SK-N-SH (cell line): ENCODE measurements around the gene RCSD1. TPM values are rescaled to one million over a fixed set of nuclear protein-coding genes. Genes with fewer than 3 reads are reported as not detected.

Source experiments
- CTCF ChIA-PET: fragments of 300-600, 350-600 bp; formaldehyde crosslinking; extraction: SDS; loops from one replicate; lab custom pipeline; 2021; lab: Yijun Ruan, JAX
- POLR2A ChIA-PET: fragments of 350-600 bp; sonication (Branson Sonifier 250); formaldehyde crosslinking; extraction: SDS; loops from one replicate; lab custom pipeline; 2020; ENCODE audit warnings: antibody characterized with exemption, inconsistent platforms; lab: Yijun Ruan, JAX
- DNase-seq: peaks from one replicate; pipeline ENCODE4 v3.0.0; 2012
- H2AFZ ChIP-seq: fragments of 200-600 bp; sonication (generic); 2 replicates; pipeline ENCODE4 v1.8.1; 2016; ENCODE audit warnings: antibody characterized with exemption, mild to moderate bottlenecking, low read depth
- H3F3A ChIP-seq: fragments of 200-600 bp; sonication (generic); replicated peaks from 2 replicates; pipeline ENCODE3; 2016; ENCODE audit warnings: antibody characterized with exemption, mild to moderate bottlenecking; ENCODE audit not compliant: insufficient read depth
- H3K27ac ChIP-seq, 2 experiments: fragments of 200-500 bp in 1 of 2; fragments of 200-600 bp in 1 of 2; sonication (Bioruptor generic) in 1 of 2; sonication (generic), shearing (Covaris generic) in 1 of 2; 2 replicates each; pipeline versions ENCODE4 v1.5.1 to v1.6.1; 2014 to 2016; ENCODE audit warnings: low read depth in 2 of 2, inconsistent platforms in 1 of 2, low read length in 1 of 2, mild to moderate bottlenecking in 1 of 2, mixed read lengths in 1 of 2
- H3K27me3 ChIP-seq: fragments of 200-600 bp; sonication (generic), shearing (Covaris generic); 2 replicates; pipeline ENCODE4 v1.6.1; 2016; ENCODE audit warnings: mixed run types; ENCODE audit not compliant: insufficient read depth
- H3K36me3 ChIP-seq, 2 experiments: fragments of 200-500 bp in 1 of 2; fragments of 200-600 bp in 1 of 2; sonication (Bioruptor generic) in 1 of 2; sonication (generic) in 1 of 2; replicated peaks in 1 of 2; 2 replicates each; pipeline versions ENCODE3 to v1.5.1; 2014 to 2016; ENCODE audit warnings: low read length in 1 of 2, mild to moderate bottlenecking in 1 of 2; ENCODE audit not compliant: insufficient read depth in 2 of 2, control insufficient read depth in 1 of 2
- H3K4me1 ChIP-seq, 2 experiments: fragments of 200-500 bp in 1 of 2; fragments of 200-600 bp in 1 of 2; sonication (Bioruptor generic) in 1 of 2; sonication (generic), shearing (Covaris generic) in 1 of 2; 2 replicates each; pipeline versions ENCODE4 v1.5.1 to v1.6.1; 2014 to 2016; ENCODE audit warnings: low read depth in 1 of 2, low read length in 1 of 2, mixed run types in 1 of 2; ENCODE audit not compliant: insufficient read depth in 2 of 2, control insufficient read depth in 1 of 2
- H3K4me2 ChIP-seq: fragments of 200-600 bp; sonication (generic), shearing (Covaris generic); 2 replicates; pipeline ENCODE4 v1.6.1; 2017; ENCODE audit warnings: mixed run types
- H3K4me3 ChIP-seq, 2 experiments: fragments of 200-500 bp in 1 of 2; fragments of 200-600 bp in 1 of 2; sonication (Bioruptor generic) in 1 of 2; sonication (generic), shearing (Covaris generic) in 1 of 2; 2 replicates each; pipeline versions ENCODE4 v1.5.1 to v1.8.1; 2014 to 2016; ENCODE audit warnings: low read depth in 2 of 2, inconsistent platforms in 1 of 2, low read length in 1 of 2, mild to moderate bottlenecking in 1 of 2, mixed read lengths in 1 of 2, moderate library complexity in 1 of 2
- H3K79me2 ChIP-seq: fragments of 200-600 bp; sonication (generic); 2 replicates; pipeline ENCODE4 v1.8.1; 2017; ENCODE audit warnings: mild to moderate bottlenecking; ENCODE audit not compliant: insufficient read depth
- H3K9ac ChIP-seq: fragments of 200-600 bp; sonication (generic); 2 replicates; pipeline ENCODE4 v1.6.1; 2017; ENCODE audit warnings: mixed run types
- H3K9me2 ChIP-seq: fragments of 200-600 bp; sonication (generic); 2 replicates; pipeline ENCODE4 v1.6.1; 2017; ENCODE audit warnings: mixed run types
- H3K9me3 ChIP-seq: fragments of 200-600 bp; sonication (generic); 2 replicates; pipeline ENCODE4 v1.6.1; 2017; ENCODE audit warnings: mixed run types, mild to moderate bottlenecking, moderate library complexity
- H4K20me1 ChIP-seq: fragments of 200-600 bp; sonication (generic); 2 replicates; pipeline ENCODE4 v1.6.1; 2017; ENCODE audit warnings: mild to moderate bottlenecking, mixed run types; ENCODE audit not compliant: insufficient read depth
- CHD2 ChIP-seq: fragments of 150-350 bp; IDR thresholded peaks from 2 replicates; pipeline ENCODE4 v1.6.1; 2018; ENCODE audit warnings: low read length; ENCODE audit not compliant: partially characterized antibody
- EP300 ChIP-seq, 2 experiments: IDR thresholded peaks; 2 replicates each; pipeline versions ENCODE4 v1.4.0 to v1.6.1; 2012; ENCODE audit warnings: borderline replicate concordance in 1 of 2, low read depth in 1 of 2, low read length in 1 of 2
- FOSL2 ChIP-seq: IDR thresholded peaks from 2 replicates; pipeline ENCODE4 v1.4.0; 2012; ENCODE audit warnings: low read depth, mild to moderate bottlenecking, moderate library complexity, borderline replicate concordance
- FOXJ3 ChIP-seq: sonication (generic); formaldehyde crosslinking; IDR thresholded peaks from 2 replicates; pipeline ENCODE4 v1.5.1; 2020; ENCODE audit warnings: mild to moderate bottlenecking, missing genetic modification reagents
- GABPA ChIP-seq: IDR thresholded peaks from 2 replicates; pipeline ENCODE4 v1.4.0; 2012; ENCODE audit warnings: low read depth, mild to moderate bottlenecking
- GATA2 ChIP-seq: sonication (generic); formaldehyde crosslinking; IDR thresholded peaks from 2 replicates; pipeline ENCODE4 v1.5.0; 2020; ENCODE audit warnings: mild to moderate bottlenecking, missing genetic modification reagents
- JUND ChIP-seq: IDR thresholded peaks from 2 replicates; pipeline ENCODE4 v1.4.0; 2012
- MXI1 ChIP-seq: IDR thresholded peaks from 2 replicates; pipeline ENCODE4 v1.6.1; 2012; ENCODE audit warnings: mild to moderate bottlenecking, low read depth, low read length, improper control_type of control experiment
- POLR2AphosphoS5 ChIP-seq: IDR thresholded peaks from 2 replicates; pipeline ENCODE4 v1.6.1; 2012; ENCODE audit warnings: low read depth, low read length
- RAD21 ChIP-seq: IDR thresholded peaks from 2 replicates; pipeline ENCODE4 v1.6.1; 2012; ENCODE audit warnings: mild to moderate bottlenecking, low read length
- REST ChIP-seq: IDR thresholded peaks from 2 replicates; pipeline ENCODE4 v1.6.1; 2012; ENCODE audit warnings: mild to moderate bottlenecking, low read depth, low read length, moderate library complexity
- RFX5 ChIP-seq: IDR thresholded peaks from 2 replicates; pipeline ENCODE4 v1.6.1; 2012; ENCODE audit warnings: mild to moderate bottlenecking, improper control_type of control experiment, low read length
- RXRA ChIP-seq: IDR thresholded peaks from 2 replicates; pipeline ENCODE4 v1.4.0; 2012; ENCODE audit warnings: low read depth, mild to moderate bottlenecking, borderline replicate concordance
- SMC3 ChIP-seq: IDR thresholded peaks from 2 replicates; pipeline ENCODE4 v1.6.1; 2012; ENCODE audit warnings: low read depth, low read length, improper control_type of control experiment
- TAF1 ChIP-seq: IDR thresholded peaks from 2 replicates; pipeline ENCODE4 v1.6.1; 2012; ENCODE audit warnings: low read depth, mild to moderate bottlenecking, low read length, moderate library complexity, borderline replicate concordance
- TCF12 ChIP-seq: IDR thresholded peaks from 2 replicates; pipeline ENCODE4 v1.4.0; 2012
- TEAD4 ChIP-seq: IDR thresholded peaks from 2 replicates; pipeline ENCODE4 v1.4.0; 2012; ENCODE audit warnings: mild to moderate bottlenecking, borderline replicate concordance; ENCODE audit not compliant: insufficient read depth
- ZBTB33 ChIP-seq: IDR thresholded peaks from 2 replicates; pipeline ENCODE4 v1.4.0; 2012; ENCODE audit warnings: low read depth, borderline replicate concordance
- WGBS: methylation state at CpG from one replicate; pipeline ENCODE4 v1.1.6; 2017; ENCODE audit warnings: low lambda C conversion rate; 5-methylcytosine and 5-hydroxymethylcytosine counted together
- polyA plus RNA-seq, 3 experiments: library from polyadenylated mRNA; depleted of rRNA; stranded (reverse); fragments of >200 nt; gene quantifications; 2 replicates each; pipeline ENCODE4 v1.2.3, GENCODE V29; 2012
- TF ChIP-seq, protein P1 (sequence below): fragments of 200-600 bp; sonication (generic); IDR thresholded peaks from 2 replicates; pipeline ENCODE4 v1.6.1; 2017; ENCODE audit warnings: antibody characterized with exemption, mild to moderate bottlenecking, moderate library complexity
- TF ChIP-seq, protein P2 (sequence below): fragments of 150-350 bp; IDR thresholded peaks from 2 replicates; pipeline ENCODE4 v1.6.1; 2016; ENCODE audit warnings: mild to moderate bottlenecking, low read depth, low read length

RCSD1 gene
- polyA plus RNA-seq, 1 of the 3 experiments (the other 2 are of a cell fraction): 0.02 TPM

DNA sequence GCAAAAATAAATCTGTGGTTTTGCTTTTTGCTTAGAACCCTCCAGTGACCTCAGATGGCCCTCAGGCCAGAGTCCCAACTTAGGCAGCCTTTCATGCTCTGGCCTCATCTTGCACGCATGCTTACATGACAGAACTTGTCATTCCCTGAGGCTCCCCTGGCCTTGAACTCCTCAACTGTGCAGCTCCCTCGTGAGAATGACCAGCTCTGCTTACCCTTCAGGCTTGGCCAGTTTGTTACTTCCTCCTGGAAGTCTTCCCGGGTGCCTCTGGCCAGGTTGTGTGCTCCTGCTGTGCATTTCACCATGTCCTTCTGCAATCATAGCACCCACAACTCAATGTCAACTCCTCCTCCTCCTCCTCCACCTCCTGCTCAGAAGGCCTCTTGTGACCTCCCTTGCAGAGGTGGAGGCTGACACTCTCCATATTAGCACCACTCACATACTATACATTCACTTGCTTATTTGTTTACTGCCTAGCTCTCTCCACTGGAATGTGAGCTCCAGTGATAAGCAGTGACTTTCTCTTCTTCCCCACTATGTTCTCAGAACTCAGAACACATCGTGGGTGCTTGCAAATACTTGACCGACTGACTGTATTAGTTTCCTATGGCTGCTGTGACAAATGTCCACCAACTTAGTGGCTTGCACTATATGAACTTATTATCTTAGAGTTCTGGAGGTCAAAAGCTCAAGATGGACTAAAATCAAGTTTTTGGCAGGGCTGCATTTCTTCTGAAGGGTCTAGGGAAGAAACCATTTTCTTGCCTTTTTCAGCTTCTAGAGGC lies 41.9 kb downstream of the RCSD1 start (continued):
- TF ChIP-seq REST (no peak), RFX5 (no peak), POLR2AphosphoS5 (no peak)
- TF ChIP-seq, all 33 proteins: peak for 0

DNA sequence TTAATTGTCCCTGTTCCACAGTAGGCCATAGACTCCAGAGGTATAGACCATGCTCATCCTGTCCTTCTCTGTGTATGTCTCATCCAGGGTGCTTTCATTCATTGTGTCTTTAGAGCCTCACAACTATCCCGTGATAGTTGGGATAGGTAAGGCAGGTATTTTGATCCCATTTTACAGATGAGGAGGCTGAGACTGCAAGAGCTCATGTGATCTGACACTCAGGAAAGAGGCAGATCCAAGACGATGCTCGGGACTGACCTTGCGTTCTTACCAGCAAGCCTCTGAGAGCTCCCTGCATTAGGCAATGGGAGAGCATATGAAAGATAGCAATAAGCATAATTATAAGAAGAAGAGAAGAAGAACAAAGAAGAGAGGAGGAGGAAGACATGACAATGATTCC lies 42.8 kb downstream of the RCSD1 start:
- H3K9me3 ChIP-seq: no peaks in the 10 kb centered on the region
- WGBS: 58% methylated on average over 4 of the region's 4 CpGs
- H3K79me2 ChIP-seq: no peaks in the 10 kb centered on the region
- no peaks in the 10 kb centered on the region for H4K20me1 ChIP-seq
- no peaks in the 10 kb centered on the region for H3K9me2 ChIP-seq
- no peak overlapping the region for H3K4me2 ChIP-seq
- TF ChIP-seq TCF12: no peak
- TF ChIP-seq EP300 (IDR thresholded peaks at IDR 0.05; ENCODE audit: borderline replicate concordance in 1 of 2, low read depth in 1 of 2, low read length in 1 of 2): no peak
- TF ChIP-seq ZBTB33: no peak
- TF ChIP-seq POLR2AphosphoS5: no peak
- no peak for TF ChIP-seq FOXJ3 (CRISPR knock-in tag)
- no peak for TF ChIP-seq RXRA
- TF ChIP-seq TAF1: no peak
- no peak for TF ChIP-seq JUND
- no peak for TF ChIP-seq MXI1
- TF ChIP-seq, protein P1, sequence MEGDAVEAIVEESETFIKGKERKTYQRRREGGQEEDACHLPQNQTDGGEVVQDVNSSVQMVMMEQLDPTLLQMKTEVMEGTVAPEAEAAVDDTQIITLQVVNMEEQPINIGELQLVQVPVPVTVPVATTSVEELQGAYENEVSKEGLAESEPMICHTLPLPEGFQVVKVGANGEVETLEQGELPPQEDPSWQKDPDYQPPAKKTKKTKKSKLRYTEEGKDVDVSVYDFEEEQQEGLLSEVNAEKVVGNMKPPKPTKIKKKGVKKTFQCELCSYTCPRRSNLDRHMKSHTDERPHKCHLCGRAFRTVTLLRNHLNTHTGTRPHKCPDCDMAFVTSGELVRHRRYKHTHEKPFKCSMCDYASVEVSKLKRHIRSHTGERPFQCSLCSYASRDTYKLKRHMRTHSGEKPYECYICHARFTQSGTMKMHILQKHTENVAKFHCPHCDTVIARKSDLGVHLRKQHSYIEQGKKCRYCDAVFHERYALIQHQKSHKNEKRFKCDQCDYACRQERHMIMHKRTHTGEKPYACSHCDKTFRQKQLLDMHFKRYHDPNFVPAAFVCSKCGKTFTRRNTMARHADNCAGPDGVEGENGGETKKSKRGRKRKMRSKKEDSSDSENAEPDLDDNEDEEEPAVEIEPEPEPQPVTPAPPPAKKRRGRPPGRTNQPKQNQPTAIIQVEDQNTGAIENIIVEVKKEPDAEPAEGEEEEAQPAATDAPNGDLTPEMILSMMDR: no peak
- no peak for TF ChIP-seq TEAD4
- no peak for TF ChIP-seq RAD21
- TF ChIP-seq FOSL2: no peak
- TF ChIP-seq, protein P2, sequence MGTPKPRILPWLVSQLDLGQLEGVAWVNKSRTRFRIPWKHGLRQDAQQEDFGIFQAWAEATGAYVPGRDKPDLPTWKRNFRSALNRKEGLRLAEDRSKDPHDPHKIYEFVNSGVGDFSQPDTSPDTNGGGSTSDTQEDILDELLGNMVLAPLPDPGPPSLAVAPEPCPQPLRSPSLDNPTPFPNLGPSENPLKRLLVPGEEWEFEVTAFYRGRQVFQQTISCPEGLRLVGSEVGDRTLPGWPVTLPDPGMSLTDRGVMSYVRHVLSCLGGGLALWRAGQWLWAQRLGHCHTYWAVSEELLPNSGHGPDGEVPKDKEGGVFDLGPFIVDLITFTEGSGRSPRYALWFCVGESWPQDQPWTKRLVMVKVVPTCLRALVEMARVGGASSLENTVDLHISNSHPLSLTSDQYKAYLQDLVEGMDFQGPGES: no peak
- TF ChIP-seq CHD2: no peak
- TF ChIP-seq SMC3: no peak
- no peak for TF ChIP-seq GABPA
- no peak for TF ChIP-seq GATA2 (CRISPR knock-in tag)
- no peak overlapping the region for H3K27ac ChIP-seq
- DNase-seq: no peak
- no peaks in the 10 kb centered on the region; a peak in 1 of 4 replicates for H3K4me1 ChIP-seq
- H3K9ac ChIP-seq: no peak overlapping the region
- H3F3A ChIP-seq: no peaks in the 10 kb centered on the region
- no peak overlapping the region for H3K4me3 ChIP-seq
- H3K36me3 ChIP-seq: peaks cover 0 to 3% of the 10 kb centered on the region in 2 experiments
- H3K27me3 ChIP-seq: no peaks in the 10 kb centered on the region; the same call in 1 of the 2 replicates
- ChIA-PET POLR2A (no interaction called here), CTCF (interaction anchor here (1.2 to 1.9 kb wide), 3 partner anchors 15 to 73 kb away, joined by 3 to 13 read pairs (median 6); no protein-coding TSS in a partner anchor)
- no peak overlapping the region for H2AFZ ChIP-seq
